ENCODE data around the gene SLC12A9.
A peak's percentile ranks its signal among the peaks of the same experiment; 100 is the strongest.
"Not testable (repeated sequence)": the region's sequence is repeated elsewhere in the genome, so short reads cannot be mapped to it uniquely, and the experiment has no call there.

Gene SLC12A9

GRCh38 chr7:100894860-100895700 is 42.6 kb downstream of the SLC12A9 start:
- DNase-seq (ENCODE audit: low spot score) (no peak), FAIRE-seq (no peak)

GRCh38 chr7:100895701-100895955 is 43.1 kb downstream of the SLC12A9 start, which contains the start of gene ACHE:
ACHE (minus strand) TSS chr7:100895888; CDS start chr7:100894232, 1,656 bp downstream.
- no peak for FAIRE-seq
- DNase-seq (ENCODE audit: low spot score) = no peak

- DNase-seq (ENCODE audit: low spot score) = no peak
- no peak for FAIRE-seq
Observed at GRCh38 chr7:100895956-100896731, 43.6 kb downstream of the SLC12A9 start.

GRCh38 chr7:100896732-100897608 is 44.5 kb downstream of the SLC12A9 start:
- FAIRE-seq = no peak
- DNase-seq (ENCODE audit: low spot score) = no peak

- no peak for DNase-seq (ENCODE audit: low spot score)
- FAIRE-seq = no peak
Observed at GRCh38 chr7:100897772-100898454, 45.4 kb downstream of the SLC12A9 start.

GRCh38 chr7:100899432-100899831 is 46.9 kb downstream of the SLC12A9 start:
- DNase-seq (ENCODE audit: low spot score) (no peak), FAIRE-seq (no peak)

- DNase-seq (ENCODE audit: low spot score) (no peak), FAIRE-seq (no peak)
Observed at GRCh38 chr7:100900978-100901377, 48.5 kb downstream of the SLC12A9 start.

GRCh38 chr7:100901921-100902332 is 49.4 kb downstream of the SLC12A9 start:
- DNase-seq (ENCODE audit: low spot score) = no peak
- no peak for FAIRE-seq

GRCh38 chr7:100902638-100903037 is 50.1 kb downstream of the SLC12A9 start:
- DNase-seq (ENCODE audit: low spot score) (no peak), FAIRE-seq (no peak)

GRCh38 chr7:100908512-100908911 is 56.0 kb downstream of the SLC12A9 start:
- FAIRE-seq = no peak
- DNase-seq (ENCODE audit: low spot score) = no peak

GRCh38 chr7:100910443-100910842 is 57.9 kb downstream of the SLC12A9 start:
- DNase-seq (ENCODE audit: low spot score); FAIRE-seq: not testable (repeated sequence)

GRCh38 chr7:100911484-100911883 is 59.0 kb downstream of the SLC12A9 start:
- FAIRE-seq (no peak), DNase-seq (ENCODE audit: low spot score) (no peak)

GRCh38 chr7:100914208-100914878 is 61.8 kb downstream of the SLC12A9 start:
- FAIRE-seq (no peak), DNase-seq (ENCODE audit: low spot score) (no peak)

- DNase-seq (ENCODE audit: low spot score) (peak; percentile 62), FAIRE-seq (no peak)
Observed at GRCh38 chr7:100914879-100915447, 62.5 kb downstream of the SLC12A9 start.
